Ishikawa (cell line): ENCODE data around the gene DISP2.
A peak's percentile ranks its signal among the peaks of the same experiment; 100 is the strongest.

ENCODE experiments used
- CEBPB ChIP-seq: IDR thresholded peaks from 2 replicates; pipeline ENCODE4 v1.6.1; 2012
- CREB1 ChIP-seq: IDR thresholded peaks from 2 replicates; pipeline ENCODE4 v1.6.1; 2012; ENCODE audit warnings: low read depth
- EGR1 ChIP-seq: IDR thresholded peaks from 2 replicates; pipeline ENCODE4 v1.6.1; 2012
- EP300 ChIP-seq: IDR thresholded peaks from 2 replicates; pipeline ENCODE4 v1.6.1; 2012; ENCODE audit warnings: borderline replicate concordance
- FOXM1 ChIP-seq: IDR thresholded peaks from 2 replicates; pipeline ENCODE4 v1.6.1; 2012; ENCODE audit warnings: low read depth, borderline replicate concordance
- NFIC ChIP-seq: IDR thresholded peaks from 2 replicates; pipeline ENCODE4 v1.6.1; 2012
- RAD21 ChIP-seq: IDR thresholded peaks from 2 replicates; pipeline ENCODE4 v1.6.1; 2012; ENCODE audit warnings: low read depth
- REST ChIP-seq: IDR thresholded peaks from 2 replicates; pipeline ENCODE4 v1.6.1; 2012; ENCODE audit warnings: low read depth, mild to moderate bottlenecking
- TAF1 ChIP-seq: IDR thresholded peaks from 2 replicates; pipeline ENCODE4 v1.6.1; 2012; ENCODE audit warnings: low read depth, mild to moderate bottlenecking
- TCF12 ChIP-seq: IDR thresholded peaks from 2 replicates; pipeline ENCODE4 v1.6.1; 2012; ENCODE audit warnings: low read depth
- TEAD4 ChIP-seq: IDR thresholded peaks from 2 replicates; pipeline ENCODE4 v1.6.1; 2012
- USF1 ChIP-seq: IDR thresholded peaks from 2 replicates; pipeline ENCODE4 v1.6.1; 2012
- YY1 ChIP-seq: IDR thresholded peaks from 2 replicates; pipeline ENCODE4 v1.6.1; 2012; ENCODE audit warnings: low read depth
- ZBTB7A ChIP-seq: IDR thresholded peaks from 2 replicates; pipeline ENCODE4 v1.6.1; 2012; ENCODE audit warnings: low read depth
- TF ChIP-seq, protein P1 (sequence below): IDR thresholded peaks from 2 replicates; pipeline ENCODE4 v1.6.1; 2012

Gene DISP2

GRCh38 chr15:40317580-40317979 lies 40.4 kb upstream of the DISP2 start:
- TF ChIP-seq EGR1 (no peak), EP300 (no peak), RAD21 (no peak), TCF12 (no peak), CEBPB (no peak), REST (no peak), CREB1 (no peak), ZBTB7A (no peak), USF1 (no peak), YY1 (no peak), TEAD4 (no peak), FOXM1 (no peak), NFIC (no peak), TAF1 (no peak)
- TF ChIP-seq, protein P1, sequence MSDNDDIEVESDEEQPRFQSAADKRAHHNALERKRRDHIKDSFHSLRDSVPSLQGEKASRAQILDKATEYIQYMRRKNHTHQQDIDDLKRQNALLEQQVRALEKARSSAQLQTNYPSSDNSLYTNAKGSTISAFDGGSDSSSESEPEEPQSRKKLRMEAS = no peak

GRCh38 chr15:40320409-40320808 lies 37.6 kb upstream of the DISP2 start:
- TF ChIP-seq REST (no peak), YY1 (no peak), USF1 (no peak), EP300 (no peak), ZBTB7A (no peak), TEAD4 (no peak), EGR1 (no peak), TAF1 (no peak), RAD21 (no peak), TCF12 (no peak), NFIC (no peak), CEBPB (no peak), CREB1 (no peak), FOXM1 (no peak)
- TF ChIP-seq, protein P1 = no peak

- TF ChIP-seq EP300 (no peak), RAD21 (peak; percentile 67)
These were observed 37.1 kb upstream of the DISP2 start for GRCh38 chr15:40320931-40321371.

- TF ChIP-seq CEBPB (no peak), YY1 (no peak), NFIC (no peak; the same call in 1 of the 2 replicates), EP300 (no peak), TEAD4 (no peak), REST (no peak), TAF1 (no peak), ZBTB7A (no peak), RAD21 (no peak), TCF12 (no peak), FOXM1 (no peak)
- TF ChIP-seq, protein P1 = no peak
These were observed 35.3 kb upstream of the DISP2 start for GRCh38 chr15:40322531-40323238.
